HepG2 (cell line): ENCODE measurements around the gene TSHZ2. TPM values are rescaled to one million over a fixed set of nuclear protein-coding genes. Genes with fewer than 3 reads are reported as not detected.
A peak's percentile ranks its signal among the peaks of the same experiment; 100 is the strongest.

Experiments used
- CTCF ChIP-seq: sonication (generic); formaldehyde crosslinking; IDR thresholded peaks from 2 replicates; pipeline ENCODE4 v1.5.0; 2020; ENCODE audit warnings: mild to moderate bottlenecking, missing genetic modification reagents, moderate library complexity
- KIAA2018 ChIP-seq: sonication (generic); formaldehyde crosslinking; IDR thresholded peaks from 2 replicates; pipeline ENCODE4 v1.5.0; 2020; ENCODE audit warnings: mild to moderate bottlenecking, missing genetic modification reagents, borderline replicate concordance
- polyA plus RNA-seq, 8 experiments: library from polyadenylated mRNA; depleted of rRNA in 3 of 8; stranded (reverse) in 7 of 8; unstranded in 1 of 8; fragments of >200 nt; fragmentation: Illumina TruSeq in 4 of 8; extraction: Trizol in 4 of 8; gene quantifications; 2 replicates each; pipeline versions ENCODE4 v1.2.1 to v1.2.3, GENCODE V29; 2011 to 2016; ENCODE audit warnings: low read depth in 4 of 8, missing spikeins in 1 of 8, mixed read lengths in 1 of 8; ENCODE audit not compliant: insufficient read depth in 1 of 8
- total RNA-seq, 5 experiments: library from RNA; depleted of rRNA; stranded (reverse); fragments of >200 nt; fragmentation: Illumina TruSeq; extraction: Trizol; gene quantifications; 2 replicates each; pipeline ENCODE4 v1.2.3, GENCODE V29; 2016; ENCODE audit warnings: low read depth in 1 of 5

Gene TSHZ2
- total and polyA plus RNA-seq, 2 of the 13 experiments (the other 11 are each of a cell fraction or from before 2014, with no cell fraction given) = 0.01 TPM; not detected in 1

DNA sequence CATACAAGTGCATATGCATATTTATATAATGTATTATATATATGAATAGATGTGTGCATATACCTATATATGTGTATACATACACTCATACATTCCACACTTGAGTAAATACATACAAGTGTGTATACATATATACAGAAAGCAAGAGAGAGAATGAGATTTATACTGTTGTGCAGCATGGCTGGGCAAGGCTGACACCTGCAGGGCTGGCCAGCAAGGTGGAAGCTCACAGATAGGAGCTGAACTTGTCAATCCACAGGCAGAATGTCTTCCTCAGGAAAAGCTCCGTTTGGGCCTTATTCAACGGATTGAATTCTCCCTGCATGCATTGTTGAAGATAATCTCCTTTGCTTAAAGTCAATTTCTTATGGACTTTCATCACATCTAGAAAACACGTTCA is 364.7 kb downstream of the TSHZ2 start (continued):
- no peak for TF ChIP-seq KIAA2018
- TF ChIP-seq CTCF (CRISPR knock-in tag) = 0 out of 2 replicates have a peak, but pooled peaks have one; percentile 10
